ENCODE results near the gene ETFA.

Gene ETFA

GRCh38 chr15:76340198-76340802 lies 29.0 kb upstream of the ETFA start:
- DNase-seq, result peak; percentile 18

GRCh38 chr15:76339305-76340197 lies 28.3 kb upstream of the ETFA start:
- DNase-seq, result no peak

GRCh38 chr15:76338486-76339304 lies 27.4 kb upstream of the ETFA start:
- DNase-seq, result no peak

GRCh38 chr15:76337696-76338485 lies 26.6 kb upstream of the ETFA start:
- no peak for DNase-seq

- no peak for DNase-seq
These were observed 25.9 kb upstream of the ETFA start for GRCh38 chr15:76337059-76337695.

GRCh38 chr15:76336254-76337058 lies 25.2 kb upstream of the ETFA start, which contains the start of gene ISL2:
TSS of gene ISL2 (plus strand) at chr15:76336773. CDS start at chr15:76336884, 111 bp downstream.
- no peak for DNase-seq

GRCh38 chr15:76335307-76336253 lies 24.3 kb upstream of the ETFA start:
- DNase-seq, result no peak

GRCh38 chr15:76334438-76335306 lies 23.4 kb upstream of the ETFA start:
- DNase-seq, result no peak

- no peak for DNase-seq
These were observed 22.6 kb upstream of the ETFA start for GRCh38 chr15:76333720-76334437.

GRCh38 chr15:76333309-76333708 lies 22.0 kb upstream of the ETFA start:
- no peak for DNase-seq

- no peak for DNase-seq
These were observed 21.5 kb upstream of the ETFA start for GRCh38 chr15:76332796-76333195.

GRCh38 chr15:76330080-76330680 lies 18.9 kb upstream of the ETFA start:
- DNase-seq, result no peak

GRCh38 chr15:76328958-76329357 lies 17.7 kb upstream of the ETFA start:
- DNase-seq, result no peak

GRCh38 chr15:76328106-76328696 lies 16.9 kb upstream of the ETFA start:
- DNase-seq, result no peak

- no peak for DNase-seq
These were observed 16.2 kb upstream of the ETFA start for GRCh38 chr15:76327191-76328105.

GRCh38 chr15:76325704-76326103 lies 14.4 kb upstream of the ETFA start:
- no peak for DNase-seq
